H9 (cell line): ENCODE measurements around the gene CNIH2. TPM values are rescaled to one million over a fixed set of nuclear protein-coding genes. Genes with fewer than 3 reads are reported as not detected.
A peak's percentile ranks its signal among the peaks of the same experiment; 100 is the strongest.

ENCODE experiments used
- DNase-seq: peaks from one replicate; pipeline ENCODE4 v3.0.0-alpha.2; 2017
- H2AFZ ChIP-seq: one replicate; pipeline ENCODE4 v1.6.1; 2013; ENCODE audit warnings: mild to moderate bottlenecking, low read length, control low read depth, moderate library complexity
- H2AK5ac ChIP-seq: 2 replicates; pipeline ENCODE4 v1.6.1; 2013; ENCODE audit warnings: low read length, control low read depth, mixed read lengths; ENCODE audit not compliant: insufficient read length
- H2BK120ac ChIP-seq: one replicate; pipeline ENCODE4 v1.6.1; 2013; ENCODE audit warnings: low read depth, mild to moderate bottlenecking, low read length, control low read depth, inconsistent platforms; ENCODE audit not compliant: poor library complexity, severe bottlenecking
- H2BK12ac ChIP-seq: 2 replicates; pipeline ENCODE4 v1.6.1; 2013; ENCODE audit warnings: low read length, control low read depth, mixed read lengths, low read depth; ENCODE audit not compliant: insufficient read length
- H2BK15ac ChIP-seq: 2 replicates; pipeline ENCODE4 v1.6.1; 2013; ENCODE audit warnings: low read depth, low read length, control low read depth
- H2BK20ac ChIP-seq: one replicate; pipeline ENCODE4 v1.6.1; 2013; ENCODE audit warnings: low read depth, mild to moderate bottlenecking, low read length, control low read depth, inconsistent platforms; ENCODE audit not compliant: poor library complexity, severe bottlenecking
- H2BK5ac ChIP-seq: 2 replicates; pipeline ENCODE4 v1.6.1; 2013; ENCODE audit warnings: low read length, control low read depth, mixed read lengths; ENCODE audit not compliant: insufficient read length
- H3K14ac ChIP-seq: 2 replicates; pipeline ENCODE4 v1.6.1; 2013; ENCODE audit warnings: low read length, control low read depth; ENCODE audit not compliant: insufficient read depth
- H3K18ac ChIP-seq: 2 replicates; pipeline ENCODE4 v1.6.1; 2013; ENCODE audit warnings: low read depth, mild to moderate bottlenecking, mixed read lengths, low read length, control low read depth; ENCODE audit not compliant: insufficient read length
- H3K23ac ChIP-seq: 2 replicates; pipeline ENCODE4 v1.6.1; 2013; ENCODE audit warnings: low read length, control low read depth, mixed read lengths, low read depth; ENCODE audit not compliant: insufficient read length
- H3K23me2 ChIP-seq: 2 replicates; pipeline ENCODE4 v1.6.1; 2013; ENCODE audit warnings: low read depth, mild to moderate bottlenecking, mixed read lengths, low read length, control low read depth; ENCODE audit not compliant: insufficient read length, poor library complexity, severe bottlenecking
- H3K27ac ChIP-seq: 2 replicates; pipeline ENCODE4 v1.5.1; 2013; ENCODE audit warnings: low read length, control low read depth, mixed read lengths, low read depth; ENCODE audit not compliant: insufficient read length
- H3K27me3 ChIP-seq: 2 replicates; pipeline ENCODE4 v1.6.1; 2013; ENCODE audit warnings: low read length, control low read depth, inconsistent platforms; ENCODE audit not compliant: insufficient read depth
- H3K4ac ChIP-seq: 2 replicates; pipeline ENCODE4 v1.6.1; 2013; ENCODE audit warnings: low read depth, mild to moderate bottlenecking, control low read depth, inconsistent platforms, low read length, moderate library complexity
- H3K4me1 ChIP-seq: 2 replicates; pipeline ENCODE4 v1.6.1; 2013; ENCODE audit warnings: low read length, control low read depth, inconsistent platforms; ENCODE audit not compliant: insufficient read depth
- H3K4me2 ChIP-seq: 2 replicates; pipeline ENCODE4 v1.6.1; 2013; ENCODE audit warnings: low read length, control low read depth, mixed read lengths; ENCODE audit not compliant: insufficient read length, insufficient read depth
- H3K56ac ChIP-seq: 2 replicates; pipeline ENCODE4 v1.6.1; 2013; ENCODE audit warnings: low read depth, mild to moderate bottlenecking, mixed read lengths, low read length, control low read depth; ENCODE audit not compliant: insufficient read length
- H3K79me1 ChIP-seq: 2 replicates; pipeline ENCODE4 v1.6.1; 2013; ENCODE audit warnings: low read depth, mild to moderate bottlenecking, moderate library complexity, low read length, control low read depth, inconsistent platforms; ENCODE audit not compliant: insufficient read depth, poor library complexity, severe bottlenecking
- H3K79me2 ChIP-seq: 2 replicates; pipeline ENCODE4 v1.6.1; 2013; ENCODE audit warnings: low read length, control low read depth, inconsistent platforms; ENCODE audit not compliant: insufficient read depth
- H3K9ac ChIP-seq: 2 replicates; pipeline ENCODE4 v1.6.1; 2013; ENCODE audit warnings: low read length, control low read depth, mixed read lengths; ENCODE audit not compliant: insufficient read length; ENCODE audit errors: extremely low read depth
- H3K9me3 ChIP-seq: one replicate; pipeline ENCODE4 v1.6.1; 2013; ENCODE audit warnings: low read depth, low read length, inconsistent platforms; ENCODE audit not compliant: control insufficient read depth
- H3T11ph ChIP-seq: one replicate; pipeline ENCODE4 v1.6.1; 2013; ENCODE audit warnings: mild to moderate bottlenecking, low read length, control low read depth, inconsistent platforms
- H4K20me1 ChIP-seq: one replicate; pipeline ENCODE4 v1.6.1; 2013; ENCODE audit not compliant: control insufficient read depth, insufficient read length, insufficient read depth
- H4K5ac ChIP-seq: 2 replicates; pipeline ENCODE4 v1.6.1; 2013; ENCODE audit warnings: low read depth, mild to moderate bottlenecking, mixed read lengths, low read length, control low read depth; ENCODE audit not compliant: insufficient read length
- H4K8ac ChIP-seq: replicated peaks from 2 replicates; pipeline ENCODE4 v1.6.1; 2013; ENCODE audit warnings: low read length, control low read depth, mixed read lengths, low read depth; ENCODE audit not compliant: insufficient read length
- H4K91ac ChIP-seq: 2 replicates; pipeline ENCODE4 v1.6.1; 2013; ENCODE audit warnings: low read depth, mild to moderate bottlenecking, moderate library complexity, mixed read lengths, low read length, control low read depth; ENCODE audit not compliant: insufficient read length
- H3K27ac Mint-ChIP-seq, 3 experiments: 2 replicates in 2 of 3; 3 replicates in 1 of 3; pipeline ENCODE4 v1.8.0; 2020 to 2021; ENCODE audit warnings: mixed read lengths in 3 of 3, mild to moderate bottlenecking in 1 of 3, moderate library complexity in 1 of 3
- H3K27me3 Mint-ChIP-seq: 2 replicates; pipeline ENCODE4 v1.8.0; 2021; ENCODE audit warnings: low read depth, mild to moderate bottlenecking, moderate library complexity, mixed read lengths
- H3K36me3 Mint-ChIP-seq, 3 experiments: 2 replicates in 2 of 3; 3 replicates in 1 of 3; pipeline ENCODE4 v1.8.0; 2020 to 2021; ENCODE audit warnings: low read depth in 3 of 3, mixed read lengths in 3 of 3; ENCODE audit not compliant: insufficient read depth in 1 of 3
- H3K4me1 Mint-ChIP-seq, 2 experiments: 2 replicates each; pipeline ENCODE4 v1.8.0; 2020; ENCODE audit warnings: mixed read lengths in 2 of 2
- H3K4me3 Mint-ChIP-seq, 2 experiments: 2 replicates in 1 of 2; 3 replicates in 1 of 2; pipeline ENCODE4 v1.8.0; 2020 to 2021; ENCODE audit warnings: mild to moderate bottlenecking in 2 of 2, mixed read lengths in 2 of 2, moderate library complexity in 1 of 2
- H3K9me3 Mint-ChIP-seq, 2 experiments: 2 replicates in 1 of 2; 3 replicates in 1 of 2; pipeline ENCODE4 v1.8.0; 2020; ENCODE audit warnings: mild to moderate bottlenecking in 2 of 2, mixed read lengths in 2 of 2, moderate library complexity in 1 of 2
- CTCF ChIP-seq: fragments of 200-600 bp; sonication (generic); conservative IDR thresholded peaks from 3 replicates; pipeline ENCODE4 v1.8.0; 2021; ENCODE audit warnings: antibody characterized with exemption, mild to moderate bottlenecking
- WGBS: extraction: QIAGEN DNeasy Blood & Tissue Kit; methylation state at CpG from one replicate; pipeline ENCODE4 v1.1.7; 2013; ENCODE audit warnings: missing lambda C conversion rate, low lambda C conversion rate, mixed read lengths; ENCODE audit not compliant: insufficient read length; ENCODE audit errors: extremely low coverage; 5-methylcytosine and 5-hydroxymethylcytosine counted together
- total RNA-seq: library from RNA; stranded (reverse); gene quantifications from 2 replicates; pipeline ENCODE4 v1.2.1, GENCODE V29; 2021

Gene CNIH2
- total RNA-seq, 1 experiment from 2014 or later, result 12.0 TPM

DNA sequence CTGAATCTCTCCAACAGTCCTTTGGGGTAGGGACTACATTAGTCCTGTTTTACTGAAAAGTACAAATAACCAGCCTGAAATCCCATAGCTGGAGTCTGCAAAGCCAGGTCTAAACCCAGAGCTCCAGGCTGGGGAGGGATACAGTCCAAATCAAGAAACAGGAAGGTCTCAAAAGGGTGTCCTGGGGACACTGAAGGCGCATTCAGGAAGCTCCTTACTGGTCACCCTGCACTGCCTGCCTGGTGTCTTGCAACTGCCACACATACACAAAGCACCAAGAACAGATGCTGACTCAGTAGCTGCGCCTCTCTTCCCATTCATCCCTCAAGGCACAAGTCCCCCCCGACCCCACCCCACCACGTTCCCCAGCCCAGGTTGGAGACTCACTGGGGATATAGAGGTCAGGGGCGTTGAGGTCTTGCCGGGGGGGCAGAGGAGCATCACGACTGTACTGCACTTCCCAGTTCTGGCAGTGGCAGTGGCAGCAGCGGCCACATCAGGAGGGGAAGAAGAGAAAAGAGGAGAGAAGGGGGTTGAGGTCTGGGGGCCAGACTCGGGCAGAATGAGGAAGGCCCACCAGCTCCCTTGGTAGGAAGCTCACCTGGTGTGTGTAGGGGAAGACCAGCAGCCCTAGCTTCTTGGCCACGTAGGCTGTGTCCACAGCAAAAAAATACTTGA is 9.4 kb downstream of the CNIH2 start:
- Histone ChIP-seq H3K4ac (no peak overlapping the region), H3K23me2 (peaks cover 13% of the 10 kb centered on the region), H3K9ac (no peak overlapping the region), H3K27ac (no peak overlapping the region), H3K14ac (no peak overlapping the region), H3K79me1 (no peaks in the 10 kb centered on the region), H2BK5ac (no peak overlapping the region), H2AFZ (no peak overlapping the region), H2AK5ac (no peak overlapping the region), H2BK15ac (no peak overlapping the region), H3K4me1 (peaks cover 6% of the 10 kb centered on the region), H3T11ph (no peak overlapping the region), H3K23ac (no peak overlapping the region), H4K20me1 (no peaks in the 10 kb centered on the region), H2BK20ac (no peak overlapping the region), H2BK12ac (no peak overlapping the region), H4K5ac (no peak overlapping the region), H3K18ac (no peak overlapping the region), H3K27me3 (peaks cover 8% of the 10 kb centered on the region; the same call in 1 of the 2 replicates), H4K91ac (no peak overlapping the region), H3K4me2 (no peak overlapping the region), H2BK120ac (no peak overlapping the region), H3K9me3 (no peaks in the 10 kb centered on the region), H3K79me2 (peaks cover 1% of the 10 kb centered on the region; the same call in 1 of the 2 replicates), H3K56ac (no peak overlapping the region), H4K8ac (no peak overlapping the region)
- peaks cover 0 to 9% (median 6%) of the 10 kb centered on the region in 3 experiments; a peak in 5 of 7 replicates for H3K36me3 Mint-ChIP-seq
- no peaks in the 10 kb centered on the region; a peak in 1 of 5 replicates for H3K9me3 Mint-ChIP-seq
- WGBS, result no CpG with 5 or more reads among the region's 10 CpGs
- H3K27me3 Mint-ChIP-seq, result peaks cover 23% of the 10 kb centered on the region
- H3K4me3 Mint-ChIP-seq, result peak overlapping the region; percentile 72 to 86
- TF ChIP-seq CTCF, result no peak
- no peak for DNase-seq
- no peak overlapping the region for H3K27ac Mint-ChIP-seq
- peaks cover 18 to 25% of the 10 kb centered on the region in 2 experiments for H3K4me1 Mint-ChIP-seq
